ENCODE results near the gene ANK3.

DNA sequence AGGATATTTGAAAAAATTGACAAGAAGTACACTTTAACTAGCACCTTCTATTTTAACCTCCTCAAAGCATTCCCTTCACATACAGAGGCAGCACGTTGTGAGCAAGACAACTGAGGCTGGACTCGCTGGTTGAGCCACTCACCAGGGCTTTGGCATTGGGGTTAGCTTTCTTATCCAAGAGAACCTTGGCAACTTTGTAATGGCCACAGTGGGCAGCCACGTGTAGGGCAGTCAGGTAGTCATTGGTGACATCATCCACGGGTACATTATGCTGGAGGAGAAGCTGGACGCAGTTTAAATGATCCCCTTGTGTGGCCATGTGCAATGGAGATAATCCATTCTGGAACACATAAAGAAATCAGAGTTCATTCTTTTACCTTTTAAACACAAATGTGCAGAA lies 181.8 kb downstream of the ANK3 start:
- TF ChIP-seq, protein P1, sequence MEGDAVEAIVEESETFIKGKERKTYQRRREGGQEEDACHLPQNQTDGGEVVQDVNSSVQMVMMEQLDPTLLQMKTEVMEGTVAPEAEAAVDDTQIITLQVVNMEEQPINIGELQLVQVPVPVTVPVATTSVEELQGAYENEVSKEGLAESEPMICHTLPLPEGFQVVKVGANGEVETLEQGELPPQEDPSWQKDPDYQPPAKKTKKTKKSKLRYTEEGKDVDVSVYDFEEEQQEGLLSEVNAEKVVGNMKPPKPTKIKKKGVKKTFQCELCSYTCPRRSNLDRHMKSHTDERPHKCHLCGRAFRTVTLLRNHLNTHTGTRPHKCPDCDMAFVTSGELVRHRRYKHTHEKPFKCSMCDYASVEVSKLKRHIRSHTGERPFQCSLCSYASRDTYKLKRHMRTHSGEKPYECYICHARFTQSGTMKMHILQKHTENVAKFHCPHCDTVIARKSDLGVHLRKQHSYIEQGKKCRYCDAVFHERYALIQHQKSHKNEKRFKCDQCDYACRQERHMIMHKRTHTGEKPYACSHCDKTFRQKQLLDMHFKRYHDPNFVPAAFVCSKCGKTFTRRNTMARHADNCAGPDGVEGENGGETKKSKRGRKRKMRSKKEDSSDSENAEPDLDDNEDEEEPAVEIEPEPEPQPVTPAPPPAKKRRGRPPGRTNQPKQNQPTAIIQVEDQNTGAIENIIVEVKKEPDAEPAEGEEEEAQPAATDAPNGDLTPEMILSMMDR (optimal IDR thresholded peaks at IDR 0.05 in 1 of 3, IDR thresholded peaks at IDR 0.05 in 1 of 3, conservative IDR thresholded peaks at IDR 0.05 in 1 of 3; ENCODE audit: extremely low read depth in 1 of 3, insufficient read depth in 2 of 3, low read length in 3 of 3) = no peak
- TF ChIP-seq EZH2 (IDR thresholded peaks at IDR 0.05; ENCODE audit: low read length) = no peak

All from keratinocyte (primary cell).